ENCODE results near the gene LMO4. TPM values are rescaled to one million over a fixed set of nuclear protein-coding genes. Genes with fewer than 3 reads are reported as not detected.
A peak's percentile ranks its signal among the peaks of the same experiment; 100 is the strongest.

Gene LMO4
- total and polyA plus RNA-seq, 5 donors: 46.0 to 62.7 (median 47.3) TPM

- ATAC-seq: no peak
- H3K9me3 ChIP-seq (ENCODE audit: control insufficient read depth, low read length): no peaks in the 10 kb centered on the region
- intact Hi-C loops (cut with DNase I): no loop called here
- no peak for DNase-seq
- H3K27me3 ChIP-seq (ENCODE audit: control insufficient read depth, insufficient read depth): no peaks in the 10 kb centered on the region
- H3K4me1 ChIP-seq (ENCODE audit: control insufficient read depth, insufficient read depth, low read length): peaks cover 5% of the 10 kb centered on the region
- 93% methylated on average over 2 of the region's 2 CpGs for WGBS
- no peak overlapping the region for H3K4me3 ChIP-seq (ENCODE audit: low read length)
- H3K27ac ChIP-seq (ENCODE audit: low read length): no peak overlapping the region
Measured at GRCh38 chr1:87362834-87363426, 34.2 kb downstream of the LMO4 start.

DNA sequence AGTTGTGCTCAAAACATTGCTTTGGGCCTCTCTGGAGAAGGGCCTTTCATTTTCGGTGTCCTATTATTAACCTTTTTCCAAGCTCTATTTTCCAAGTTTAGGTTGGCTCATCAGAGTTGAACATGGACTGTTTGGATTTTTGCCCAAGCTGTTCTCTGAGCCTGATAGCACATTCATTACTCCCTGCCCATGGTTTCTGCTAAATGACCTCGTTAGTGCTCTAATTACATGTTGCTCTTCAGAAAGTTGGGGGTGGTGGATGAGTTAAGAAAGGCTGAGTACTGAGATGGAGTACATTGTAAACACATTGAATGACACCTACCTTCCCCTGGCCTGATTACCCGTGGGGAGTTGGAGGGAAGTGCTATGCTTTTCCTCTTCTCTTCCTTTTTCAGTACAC lies 38.9 kb downstream of the LMO4 start:
- intact Hi-C loops (cut with DNase I): no loop called here
- H3K4me3 ChIP-seq (ENCODE audit: low read length): no peak overlapping the region
- no peaks in the 10 kb centered on the region for H3K9me3 ChIP-seq (ENCODE audit: control insufficient read depth, low read length)
- WGBS: 26% methylated on average over 3 of the region's 3 CpGs
- H3K4me1 ChIP-seq (ENCODE audit: control insufficient read depth, insufficient read depth, low read length): peaks cover 5% of the 10 kb centered on the region
- no peaks in the 10 kb centered on the region for H3K27me3 ChIP-seq (ENCODE audit: control insufficient read depth, insufficient read depth)
- DNase-seq (no peak), ATAC-seq (peak in 1 of 2 donors; percentile 62)
- H3K27ac ChIP-seq (ENCODE audit: low read length): no peak overlapping the region

GRCh38 chr1:87368907-87369306 lies 40.2 kb downstream of the LMO4 start:
- 67% methylated on average over 2 of the region's 2 CpGs for WGBS
- Histone ChIP-seq H3K27me3 (ENCODE audit: control insufficient read depth, insufficient read depth) (no peaks in the 10 kb centered on the region), H3K9me3 (ENCODE audit: control insufficient read depth, low read length) (no peaks in the 10 kb centered on the region), H3K27ac (ENCODE audit: low read length) (no peak overlapping the region), H3K4me3 (ENCODE audit: low read length) (no peak overlapping the region), H3K4me1 (ENCODE audit: control insufficient read depth, insufficient read depth, low read length) (peaks cover 5% of the 10 kb centered on the region)
- DNase-seq (no peak), ATAC-seq (no peak)
- intact Hi-C loops (cut with DNase I): no loop called here

GRCh38 chr1:87369736-87370478 lies 41.2 kb downstream of the LMO4 start:
- Histone ChIP-seq H3K27me3 (ENCODE audit: control insufficient read depth, insufficient read depth) (no peaks in the 10 kb centered on the region), H3K4me3 (ENCODE audit: low read length) (no peak overlapping the region), H3K9me3 (ENCODE audit: control insufficient read depth, low read length) (no peaks in the 10 kb centered on the region), H3K4me1 (ENCODE audit: control insufficient read depth, insufficient read depth, low read length) (peaks cover 5% of the 10 kb centered on the region), H3K27ac (ENCODE audit: low read length) (no peak overlapping the region)
- WGBS: 59% methylated on average over 3 of the region's 3 CpGs
- DNase-seq (no peak), ATAC-seq (peak in 1 of 2 donors; percentile 73)
- intact Hi-C loops (cut with DNase I): no loop called here

DNA sequence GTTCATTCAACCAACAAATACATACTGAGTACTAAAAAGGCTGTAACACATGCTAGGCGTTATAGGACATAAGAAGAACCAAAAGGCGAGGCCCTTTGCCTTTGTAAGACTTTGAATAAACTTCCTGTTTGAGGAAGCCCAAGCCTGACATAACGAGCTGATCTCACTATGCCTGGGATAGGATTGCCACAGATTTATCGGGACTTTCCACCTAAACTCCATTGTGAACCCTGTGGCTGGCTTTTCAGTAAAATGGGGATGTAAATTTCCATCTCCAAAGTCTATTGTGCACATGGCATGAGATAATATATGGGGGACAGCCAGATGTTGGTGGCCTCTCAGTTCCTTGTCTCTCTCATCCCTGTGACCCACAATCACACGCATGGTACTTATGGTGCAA lies 41.9 kb downstream of the LMO4 start:
- H3K27me3 ChIP-seq (ENCODE audit: control insufficient read depth, insufficient read depth): no peaks in the 10 kb centered on the region
- ATAC-seq (peak in 1 of 2 donors; percentile 62), DNase-seq (no peak)
- WGBS: 73% methylated on average over 5 of the region's 5 CpGs
- H3K9me3 ChIP-seq (ENCODE audit: control insufficient read depth, low read length): no peaks in the 10 kb centered on the region
- H3K4me1 ChIP-seq (ENCODE audit: control insufficient read depth, insufficient read depth, low read length): peaks cover 5% of the 10 kb centered on the region
- no peak overlapping the region for H3K4me3 ChIP-seq (ENCODE audit: low read length)
- intact Hi-C loops (cut with DNase I): no loop called here
- H3K27ac ChIP-seq (ENCODE audit: low read length): no peak overlapping the region

- Histone ChIP-seq H3K9me3 (ENCODE audit: control insufficient read depth, low read length) (no peaks in the 10 kb centered on the region), H3K4me1 (ENCODE audit: control insufficient read depth, insufficient read depth, low read length) (no peaks in the 10 kb centered on the region), H3K27me3 (ENCODE audit: control insufficient read depth, insufficient read depth) (no peaks in the 10 kb centered on the region), H3K27ac (ENCODE audit: low read length) (no peak overlapping the region), H3K4me3 (ENCODE audit: low read length) (no peak overlapping the region)
- intact Hi-C loops (cut with DNase I): no loop called here
- ATAC-seq (no peak), DNase-seq (no peak)
Measured at GRCh38 chr1:87379306-87379705, 50.6 kb downstream of the LMO4 start.

GRCh38 chr1:87386217-87386790 lies 57.6 kb downstream of the LMO4 start:
- no peak for DNase-seq
- ATAC-seq: no peak
- H3K4me1 ChIP-seq (ENCODE audit: control insufficient read depth, insufficient read depth, low read length): peaks cover 1% of the 10 kb centered on the region
- H3K27ac ChIP-seq (ENCODE audit: low read length): no peak overlapping the region
- H3K9me3 ChIP-seq (ENCODE audit: control insufficient read depth, low read length): no peaks in the 10 kb centered on the region
- 83% methylated on average over 5 of the region's 5 CpGs for WGBS
- H3K27me3 ChIP-seq (ENCODE audit: control insufficient read depth, insufficient read depth): no peaks in the 10 kb centered on the region
- no peak overlapping the region for H3K4me3 ChIP-seq (ENCODE audit: low read length)
- intact Hi-C loops (cut with DNase I): no loop called here

- peaks cover 1% of the 10 kb centered on the region for H3K4me1 ChIP-seq (ENCODE audit: control insufficient read depth, insufficient read depth, low read length)
- ATAC-seq: no peak
- H3K27me3 ChIP-seq (ENCODE audit: control insufficient read depth, insufficient read depth): no peaks in the 10 kb centered on the region
- no peak for DNase-seq
- H3K27ac ChIP-seq (ENCODE audit: low read length): no peak overlapping the region
- H3K9me3 ChIP-seq (ENCODE audit: control insufficient read depth, low read length): no peaks in the 10 kb centered on the region
- intact Hi-C loops (cut with DNase I): no loop called here
- H3K4me3 ChIP-seq (ENCODE audit: low read length): no peak overlapping the region
Measured at GRCh38 chr1:87388411-87388810, 59.7 kb downstream of the LMO4 start.

DNA sequence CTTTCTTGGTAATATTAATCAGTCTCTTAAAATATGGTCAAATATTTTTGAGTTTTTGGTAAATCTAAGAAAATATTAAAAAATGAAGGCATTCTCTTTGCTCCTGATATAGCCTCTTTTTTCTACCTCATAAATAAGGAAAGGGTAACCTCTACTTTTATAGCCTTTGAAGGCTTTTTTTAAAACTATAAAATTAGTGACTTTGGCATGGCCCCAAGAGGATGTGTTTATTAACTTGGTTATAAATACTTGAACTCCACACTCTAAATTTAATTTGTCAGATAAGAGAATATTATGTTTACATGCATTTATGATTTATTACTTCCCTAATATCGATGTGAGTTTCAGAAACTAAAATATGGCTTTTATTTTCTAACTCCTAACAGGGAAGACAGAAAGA lies 60.3 kb downstream of the LMO4 start:
- H3K27ac ChIP-seq (ENCODE audit: low read length): no peak overlapping the region
- 56% methylated on average over 1 of the region's 1 CpG for WGBS
- no peaks in the 10 kb centered on the region for H3K27me3 ChIP-seq (ENCODE audit: control insufficient read depth, insufficient read depth)
- intact Hi-C loops (cut with DNase I): no loop called here
- no peak overlapping the region for H3K4me3 ChIP-seq (ENCODE audit: low read length)
- H3K9me3 ChIP-seq (ENCODE audit: control insufficient read depth, low read length): no peaks in the 10 kb centered on the region
- H3K4me1 ChIP-seq (ENCODE audit: control insufficient read depth, insufficient read depth, low read length): peaks cover 1% of the 10 kb centered on the region
- DNase-seq (no peak), ATAC-seq (no peak)

- H3K4me3 ChIP-seq (ENCODE audit: low read length): no peak overlapping the region
- intact Hi-C loops (cut with DNase I): no loop called here
- WGBS: 97% methylated on average over 3 of the region's 3 CpGs
- peaks cover 1% of the 10 kb centered on the region for H3K4me1 ChIP-seq (ENCODE audit: control insufficient read depth, insufficient read depth, low read length)
- ATAC-seq (no peak), DNase-seq (no peak)
- H3K9me3 ChIP-seq (ENCODE audit: control insufficient read depth, low read length): no peaks in the 10 kb centered on the region
- H3K27ac ChIP-seq (ENCODE audit: low read length): no peak overlapping the region
- no peaks in the 10 kb centered on the region for H3K27me3 ChIP-seq (ENCODE audit: control insufficient read depth, insufficient read depth)
Measured at GRCh38 chr1:87389546-87389945, 60.9 kb downstream of the LMO4 start.

DNA sequence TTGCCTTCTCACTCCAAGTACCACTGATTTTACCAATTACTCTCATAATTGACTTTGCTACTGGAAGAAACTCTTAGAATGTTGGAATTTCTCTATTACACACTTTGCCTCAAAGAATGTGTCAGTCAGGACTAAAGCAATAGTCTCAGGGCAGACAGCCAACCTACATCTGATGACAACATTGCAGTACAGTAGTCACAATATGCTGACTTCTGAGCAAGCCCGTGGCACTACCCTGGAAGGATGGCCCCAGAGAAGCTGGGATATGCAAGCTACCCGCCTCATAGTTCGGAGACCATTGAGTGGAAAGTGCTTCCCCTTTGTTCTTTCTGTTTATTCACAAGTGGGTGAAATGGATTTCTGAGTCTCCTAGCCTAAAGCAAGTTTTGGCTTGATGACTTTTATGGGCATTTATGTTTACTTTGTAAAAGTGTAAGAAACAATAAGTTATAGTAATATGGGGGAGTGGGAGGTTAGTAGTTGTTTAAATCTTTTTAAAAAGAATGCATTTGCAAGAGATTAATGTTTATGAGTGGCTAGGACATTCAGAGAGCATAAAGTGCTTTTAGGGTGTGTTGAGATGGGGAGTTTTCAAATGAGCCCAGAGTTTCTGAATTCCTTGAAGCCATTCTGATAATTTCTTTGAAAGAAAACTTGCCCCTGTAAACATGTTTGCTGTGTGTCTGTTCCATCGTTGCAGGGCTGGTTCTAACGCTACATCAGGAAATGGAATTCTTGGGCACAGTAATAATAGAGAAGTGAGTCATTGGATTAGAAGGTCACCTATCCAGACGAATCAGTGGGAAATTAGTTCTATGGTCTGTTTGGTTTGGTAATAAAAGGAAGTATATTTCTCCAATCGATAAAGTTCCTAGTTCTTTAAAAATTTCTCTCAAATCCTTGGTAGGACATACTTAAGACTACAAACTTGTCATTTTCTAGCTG lies 63.8 kb downstream of the LMO4 start:
- H3K9me3 ChIP-seq (ENCODE audit: control insufficient read depth, low read length): no peaks in the 10 kb centered on the region
- intact Hi-C loops (cut with DNase I): no loop called here
- ATAC-seq (peak; percentile 38 to 44), DNase-seq (no peak)
- H3K4me1 ChIP-seq (ENCODE audit: control insufficient read depth, insufficient read depth, low read length): no peaks in the 10 kb centered on the region
- H3K4me3 ChIP-seq (ENCODE audit: low read length): no peak overlapping the region
- H3K27me3 ChIP-seq (ENCODE audit: control insufficient read depth, insufficient read depth): no peaks in the 10 kb centered on the region
- H3K27ac ChIP-seq (ENCODE audit: low read length): no peak overlapping the region
- WGBS: 67% methylated on average over 7 of the region's 7 CpGs
